Measurements from ENCODE around the gene PYCR2. TPM values are rescaled to one million over a fixed set of nuclear protein-coding genes. Genes with fewer than 3 reads are reported as not detected.

Gene PYCR2
- total and polyA plus RNA-seq, 11 donors, result 53.6 to 89.0 (median 65.1) TPM

Small RNA genes lying within 50 kb of the gene (microRNA-seq; reads per million reads assigned to microRNA genes)
- gene MIR6741, result 0 to 0.90 (median 0.31) reads per million in 4 donors

Other genes starting within 250 kb of the PYCR2 start
- 100 to 1,000 TPM; 151 to 187 (median 171) TPM for gene SRP9, start 146.4 kb downstream of the PYCR2 start, total RNA-seq
- 100 to 1,000 TPM; 147 to 211 TPM for gene SRP9, start 146.4 kb downstream of the PYCR2 start, polyA plus RNA-seq
- 10 to 100 TPM; 29.0 to 96.8 (median 47.0) TPM for gene EPHX1, start 114.1 kb downstream of the PYCR2 start, total RNA-seq
- gene EPHX1, start 114.1 kb downstream of the PYCR2 start, polyA plus RNA-seq, result 10 to 100 TPM; 22.2 to 36.1 TPM
- gene TMEM63A, start 41.9 kb downstream of the PYCR2 start, total RNA-seq, result 10 to 100 TPM; 14.4 to 42.7 (median 25.3) TPM
- gene TMEM63A, start 41.9 kb downstream of the PYCR2 start, polyA plus RNA-seq, result 10 to 100 TPM; 13.7 to 37.3 TPM
- under 1 TPM in 4 of 9 donors, not detected in 5; 0.19 to 0.77 (median 0.30) TPM for gene LEFTY1, start 35.1 kb downstream of the PYCR2 start, total RNA-seq
- under 1 TPM in 1 of 2 donors, not detected in 1; 0.65 TPM for gene LEFTY1, start 35.1 kb downstream of the PYCR2 start, polyA plus RNA-seq
- gene LEFTY2, start 17.0 kb upstream of the PYCR2 start, total RNA-seq, result 1 to 10 TPM in 1 of 9 donors, under 1 TPM in 7, not detected in 1; 0.14 to 1.8 (median 0.51) TPM
- gene LEFTY2, start 17.0 kb upstream of the PYCR2 start, polyA plus RNA-seq, result under 1 TPM; 0.11 to 0.22 TPM
- gene SDE2, start 75.1 kb upstream of the PYCR2 start, total RNA-seq, result 10 to 100 TPM in 8 of 9 donors, 1 to 10 TPM in 1; 9.3 to 16.4 (median 12.6) TPM
- 10 to 100 TPM in 1 of 2 donors, 1 to 10 TPM in 1; 3.7 to 12.8 TPM for gene SDE2, start 75.1 kb upstream of the PYCR2 start, polyA plus RNA-seq
- 100 to 1,000 TPM; 241 to 386 (median 298) TPM for gene H3-3A, start 138.5 kb upstream of the PYCR2 start, total RNA-seq
- 100 to 1,000 TPM; 412 to 471 TPM for gene H3-3A, start 138.5 kb upstream of the PYCR2 start, polyA plus RNA-seq

All from heart left ventricle (tissue), 11 donors.